Hepatocyte (in vitro differentiated cells): ENCODE results near the gene CPE. TPM values are rescaled to one million over a fixed set of nuclear protein-coding genes. Genes with fewer than 3 reads are reported as not detected.

ENCODE experiments used
- DNase-seq: peaks from one replicate; pipeline ENCODE4 v3.0.0-alpha.2; 2016; ENCODE audit warnings: low spot score
- H2AFZ ChIP-seq: fragments of 200-600 bp; sonication (generic); 2 replicates; pipeline ENCODE4 v1.6.0; 2016; ENCODE audit warnings: antibody characterized with exemption, mild to moderate bottlenecking
- H3K27ac ChIP-seq: fragments of 200-600 bp; sonication (generic); 2 replicates; pipeline ENCODE4 v1.5.1; 2016; ENCODE audit warnings: mild to moderate bottlenecking
- H3K27me3 ChIP-seq: fragments of 200-600 bp; sonication (generic); 2 replicates; pipeline ENCODE4 v1.6.1; 2016
- H3K36me3 ChIP-seq: fragments of 200-600 bp; sonication (generic); replicated peaks from 2 replicates; pipeline ENCODE4 v1.5.1; 2016; ENCODE audit warnings: low read depth; ENCODE audit not compliant: insufficient read depth
- H3K4me1 ChIP-seq: fragments of 200-600 bp; sonication (generic); 2 replicates; pipeline ENCODE4 v1.5.1; 2016; ENCODE audit warnings: mild to moderate bottlenecking, moderate library complexity; ENCODE audit not compliant: insufficient read depth
- H3K4me2 ChIP-seq: fragments of 200-600 bp; sonication (generic); 2 replicates; pipeline ENCODE4 v1.6.0; 2016
- H3K4me3 ChIP-seq: fragments of 200-600 bp; sonication (generic); 2 replicates; pipeline ENCODE4 v1.5.1; 2016; ENCODE audit warnings: mild to moderate bottlenecking
- H3K79me2 ChIP-seq: fragments of 200-600 bp; sonication (generic); 2 replicates; pipeline ENCODE4 v1.6.0; 2017; ENCODE audit warnings: mild to moderate bottlenecking
- H3K9me2 ChIP-seq: fragments of 200-600 bp; sonication (generic); replicated peaks from 2 replicates; pipeline ENCODE4 v1.6.0; 2017; ENCODE audit warnings: mild to moderate bottlenecking; ENCODE audit not compliant: insufficient read depth
- H3K9me3 ChIP-seq: fragments of 200-600 bp; sonication (generic); 2 replicates; pipeline ENCODE4 v1.5.1; 2016; ENCODE audit warnings: low read depth, mild to moderate bottlenecking
- H4K20me1 ChIP-seq: fragments of 200-600 bp; sonication (generic); 2 replicates; pipeline ENCODE4 v1.6.0; 2016; ENCODE audit warnings: mild to moderate bottlenecking; ENCODE audit not compliant: insufficient read depth, poor library complexity, severe bottlenecking
- EZH2 ChIP-seq: fragments of 200-600 bp; sonication (generic); IDR thresholded peaks from 2 replicates; pipeline ENCODE4 v1.6.1; 2016; ENCODE audit warnings: antibody characterized with exemption, mild to moderate bottlenecking, borderline replicate concordance
- EZH2phosphoT487 ChIP-seq: fragments of 200-600 bp; sonication (generic); IDR thresholded peaks from one replicate; pipeline ENCODE4 v1.6.1; 2018; ENCODE audit warnings: antibody characterized with exemption, mild to moderate bottlenecking, low read depth, moderate library complexity; ENCODE audit not compliant: unreplicated experiment, severe bottlenecking
- WGBS: methylation state at CpG from one replicate; pipeline ENCODE4 v1.1.6; 2016; ENCODE audit warnings: low lambda C conversion rate; ENCODE audit errors: missing lambda C conversion rate; 5-methylcytosine and 5-hydroxymethylcytosine counted together
- polyA plus RNA-seq: library from polyadenylated mRNA; unstranded; fragments of >200 nt; fragmentation: Nextera tagmentation; extraction: Ambion mirVana; gene quantifications from 2 replicates; pipeline ENCODE4 v1.2.1, GENCODE V29; 2016
- total RNA-seq: library from RNA; depleted of rRNA; stranded (reverse); fragments of >200 nt; gene quantifications from 2 replicates; pipeline ENCODE4 v1.2.3, GENCODE V29; 2014
- TF ChIP-seq, protein P1 (sequence below): fragments of 200-600 bp; sonication (generic); IDR thresholded peaks from 2 replicates; pipeline ENCODE4 v1.5.1; 2016; ENCODE audit warnings: antibody characterized with exemption, mild to moderate bottlenecking; ENCODE audit not compliant: poor library complexity

The CPE gene
- total and polyA plus RNA-seq, 2 experiments from 2014 or later: 66.4 to 106 TPM

DNA sequence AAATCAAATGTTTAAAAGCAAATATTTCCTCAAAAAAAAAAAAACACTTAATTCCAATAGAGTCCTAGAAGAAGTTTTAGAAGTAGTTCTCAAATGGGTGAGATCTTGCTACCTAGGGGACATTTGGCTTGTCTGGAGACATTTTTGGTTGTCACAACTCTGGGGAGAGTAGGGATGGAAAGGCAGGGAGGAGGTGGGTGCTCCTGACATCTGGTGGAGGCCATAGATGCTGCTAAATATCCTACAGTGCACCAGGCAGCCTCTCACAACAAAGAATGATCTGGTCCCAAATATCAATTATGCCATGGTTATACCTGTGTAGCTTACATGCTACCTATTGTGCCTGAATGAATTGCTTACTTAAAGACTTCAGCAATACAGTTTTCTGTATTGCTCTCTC, 46.8 kb downstream of the CPE start:
- H3K9me2 ChIP-seq: no peaks in the 10 kb centered on the region

GRCh38 chr4:165426331-165426730, 47.5 kb downstream of the CPE start:
- Histone ChIP-seq H3K9me2 (no peaks in the 10 kb centered on the region), H3K79me2 (no peaks in the 10 kb centered on the region), H3K27me3 (no peaks in the 10 kb centered on the region), H4K20me1 (no peaks in the 10 kb centered on the region), H2AFZ (no peak overlapping the region), H3K27ac (no peak overlapping the region), H3K4me3 (no peak overlapping the region), H3K4me2 (no peak overlapping the region), H3K9me3 (no peaks in the 10 kb centered on the region), H3K36me3 (no peaks in the 10 kb centered on the region), H3K4me1 (no peaks in the 10 kb centered on the region)
- WGBS: 79% methylated on average over 1 of the region's 1 CpG
- DNase-seq: no peak
- TF ChIP-seq EZH2phosphoT487 (no peak), EZH2 (no peak)
- TF ChIP-seq, protein P1, sequence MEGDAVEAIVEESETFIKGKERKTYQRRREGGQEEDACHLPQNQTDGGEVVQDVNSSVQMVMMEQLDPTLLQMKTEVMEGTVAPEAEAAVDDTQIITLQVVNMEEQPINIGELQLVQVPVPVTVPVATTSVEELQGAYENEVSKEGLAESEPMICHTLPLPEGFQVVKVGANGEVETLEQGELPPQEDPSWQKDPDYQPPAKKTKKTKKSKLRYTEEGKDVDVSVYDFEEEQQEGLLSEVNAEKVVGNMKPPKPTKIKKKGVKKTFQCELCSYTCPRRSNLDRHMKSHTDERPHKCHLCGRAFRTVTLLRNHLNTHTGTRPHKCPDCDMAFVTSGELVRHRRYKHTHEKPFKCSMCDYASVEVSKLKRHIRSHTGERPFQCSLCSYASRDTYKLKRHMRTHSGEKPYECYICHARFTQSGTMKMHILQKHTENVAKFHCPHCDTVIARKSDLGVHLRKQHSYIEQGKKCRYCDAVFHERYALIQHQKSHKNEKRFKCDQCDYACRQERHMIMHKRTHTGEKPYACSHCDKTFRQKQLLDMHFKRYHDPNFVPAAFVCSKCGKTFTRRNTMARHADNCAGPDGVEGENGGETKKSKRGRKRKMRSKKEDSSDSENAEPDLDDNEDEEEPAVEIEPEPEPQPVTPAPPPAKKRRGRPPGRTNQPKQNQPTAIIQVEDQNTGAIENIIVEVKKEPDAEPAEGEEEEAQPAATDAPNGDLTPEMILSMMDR: no peak

More for the DNA sequence above, 46.8 kb downstream of the CPE start:
- no peak overlapping the region for H3K27ac ChIP-seq
- no peak overlapping the region for H3K4me3 ChIP-seq
- no peak overlapping the region for H3K4me2 ChIP-seq
- H3K9me3 ChIP-seq: no peaks in the 10 kb centered on the region
- H3K79me2 ChIP-seq: no peaks in the 10 kb centered on the region
- TF ChIP-seq EZH2 (no peak), EZH2phosphoT487 (no peak)
- TF ChIP-seq, protein P1: no peak
- H3K27me3 ChIP-seq: no peaks in the 10 kb centered on the region
- no peaks in the 10 kb centered on the region for H3K4me1 ChIP-seq
- no peak for DNase-seq
- H3K36me3 ChIP-seq: no peaks in the 10 kb centered on the region
- no peaks in the 10 kb centered on the region for H4K20me1 ChIP-seq
- no peak overlapping the region for H2AFZ ChIP-seq

GRCh38 chr4:165426823-165427222, 48.0 kb downstream of the CPE start:
- Histone ChIP-seq H3K27ac (no peak overlapping the region), H3K79me2 (no peaks in the 10 kb centered on the region), H3K9me2 (no peaks in the 10 kb centered on the region), H2AFZ (no peak overlapping the region), H3K4me3 (no peak overlapping the region), H4K20me1 (no peaks in the 10 kb centered on the region), H3K4me2 (no peak overlapping the region), H3K9me3 (no peaks in the 10 kb centered on the region), H3K27me3 (no peaks in the 10 kb centered on the region), H3K36me3 (no peaks in the 10 kb centered on the region), H3K4me1 (no peaks in the 10 kb centered on the region)
- WGBS: 61% methylated on average over 3 of the region's 3 CpGs
- no peak for DNase-seq
- no peak for TF ChIP-seq EZH2phosphoT487
- TF ChIP-seq, protein P1: no peak
- TF ChIP-seq EZH2: no peak

GRCh38 chr4:165428957-165429356, 50.1 kb downstream of the CPE start:
- no peak for DNase-seq
- H3K9me2 ChIP-seq: no peaks in the 10 kb centered on the region
- H3K4me2 ChIP-seq: no peak overlapping the region
- H3K9me3 ChIP-seq: no peaks in the 10 kb centered on the region
- no peaks in the 10 kb centered on the region for H3K4me1 ChIP-seq
- TF ChIP-seq EZH2phosphoT487 (no peak), EZH2 (no peak)
- TF ChIP-seq, protein P1: no peak
- H3K27me3 ChIP-seq: no peaks in the 10 kb centered on the region
- H3K79me2 ChIP-seq: no peaks in the 10 kb centered on the region
- WGBS: 46% methylated on average over 2 of the region's 2 CpGs
- no peak overlapping the region for H3K27ac ChIP-seq
- H4K20me1 ChIP-seq: no peaks in the 10 kb centered on the region
- no peaks in the 10 kb centered on the region for H3K36me3 ChIP-seq
- no peak overlapping the region for H3K4me3 ChIP-seq
- no peak overlapping the region for H2AFZ ChIP-seq
